Stimulated activated naive CD8-positive, alpha-beta T cell treated with anti-CD3 and anti-CD28 coated beads, Interleukin-15, Interleukin-2, amounts not matched to agents 100 U/mL and 50 U/mL, for 24 hours (primary cell): Measurements from ENCODE around the gene PALM2AKAP2.

Experiments used
- ATAC-seq: fragments of 150-1000 bp; cut with Tn5 transposase; one replicate; pipeline ENCODE4 v1.10.0; 2021
- DNase-seq: peaks from one replicate; pipeline ENCODE4 v3.0.0; 2021

The PALM2AKAP2 gene

DNA sequence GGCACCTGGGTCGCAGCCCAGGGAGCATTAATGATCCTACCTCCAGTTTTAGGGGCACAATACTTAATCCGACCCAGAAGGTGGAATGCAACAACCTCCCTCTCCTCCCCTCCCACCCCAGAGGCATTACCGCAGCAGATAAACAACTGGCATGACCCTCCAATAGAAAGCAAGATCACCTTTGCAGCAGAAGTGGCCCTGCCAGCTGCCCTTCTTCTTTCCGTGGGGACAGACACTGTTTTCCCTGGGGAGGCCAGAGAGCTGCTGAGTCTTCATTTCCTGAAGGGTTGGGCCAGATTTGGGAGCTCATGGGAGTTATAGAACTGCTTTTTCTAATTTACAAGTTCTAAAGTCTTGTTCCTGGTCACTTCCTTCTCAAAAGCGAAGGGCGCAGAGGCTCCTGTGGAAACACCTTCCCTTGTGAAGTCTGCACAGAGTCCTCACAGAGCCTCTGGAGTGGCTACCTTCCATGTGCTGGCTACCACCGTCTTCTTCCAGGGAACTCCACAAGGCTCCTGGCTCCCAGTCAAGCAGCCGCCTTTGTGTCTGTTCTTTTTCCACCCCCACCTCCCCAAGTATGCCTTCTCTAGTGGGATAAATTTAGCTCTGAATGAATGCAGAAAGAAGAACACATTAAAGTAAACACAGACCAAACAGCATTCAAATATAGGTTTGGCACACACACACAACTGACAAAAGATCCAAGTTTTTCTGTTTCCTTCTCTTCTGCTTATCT is 8.0 kb upstream of the PALM2AKAP2 start:
- DNase-seq (no peak), ATAC-seq (no peak)

DNA sequence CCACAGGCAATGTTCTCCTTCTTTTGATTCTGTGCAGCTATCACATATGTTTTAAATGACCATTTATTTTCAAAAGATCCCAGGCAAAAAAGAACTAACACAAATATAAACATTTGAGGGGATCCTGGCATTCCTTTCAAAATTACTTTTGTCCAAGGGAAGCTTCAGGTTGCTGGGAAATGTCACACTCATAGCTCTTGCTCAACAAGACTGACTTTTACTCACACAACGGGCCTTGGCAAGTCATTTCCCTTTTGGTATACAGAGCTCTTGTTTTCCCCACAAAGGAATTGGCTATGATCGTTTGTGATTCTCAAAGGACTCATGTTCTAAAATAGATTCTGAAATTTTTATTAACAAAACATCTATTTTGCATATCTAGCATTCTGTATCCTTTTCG is 4.5 kb upstream of the PALM2AKAP2 start:
- no peak for DNase-seq

DNA sequence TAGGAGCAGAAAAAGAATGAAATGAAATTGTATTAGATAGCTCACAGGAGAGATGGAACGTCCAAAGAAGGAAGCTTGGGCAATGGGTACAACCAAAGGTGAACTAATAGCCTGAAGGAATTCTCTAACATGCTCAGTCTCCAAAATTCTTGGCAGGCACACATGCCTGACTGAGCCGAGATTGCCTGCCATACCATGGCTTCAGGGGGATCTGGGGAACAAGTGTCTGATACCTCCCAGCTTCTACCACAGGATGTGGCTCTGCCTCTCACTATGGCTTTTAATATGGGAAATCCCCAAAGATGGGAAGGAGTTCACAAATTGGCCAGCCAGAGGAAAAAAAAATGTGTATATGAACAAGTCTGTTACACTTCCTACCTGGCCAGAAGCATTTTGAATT is 3.6 kb upstream of the PALM2AKAP2 start:
- ATAC-seq (no peak), DNase-seq (no peak)

More for the DNA sequence above, 4.5 kb upstream of the PALM2AKAP2 start:
- ATAC-seq = no peak

DNA sequence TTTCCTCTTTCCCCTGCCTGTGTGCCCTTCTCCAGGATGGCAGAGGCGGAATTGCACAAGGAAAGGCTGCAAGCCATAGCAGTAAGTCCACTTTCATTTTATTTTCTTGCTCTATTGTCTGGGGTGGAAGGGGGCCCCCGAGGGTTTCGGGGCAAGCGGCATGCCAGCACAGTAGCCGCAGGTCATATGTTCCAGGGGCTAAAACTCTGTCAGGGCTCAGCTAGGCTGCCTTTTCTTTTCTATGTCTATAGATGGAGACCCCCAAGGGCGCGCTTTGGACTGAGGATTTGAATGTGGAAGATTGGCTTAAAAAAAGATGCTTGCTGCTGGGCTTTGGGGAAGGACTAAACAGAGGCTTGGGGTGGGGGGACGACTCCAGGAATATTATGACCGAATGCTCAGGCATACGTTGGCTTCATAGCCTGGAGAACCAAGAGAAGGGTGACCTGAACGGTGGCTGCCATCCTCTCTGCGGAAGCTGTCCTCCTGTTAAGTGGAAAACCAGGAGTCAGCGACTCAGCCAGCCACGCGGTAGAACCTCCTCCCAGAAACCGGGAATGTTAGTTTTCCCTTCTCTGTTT is 545 bp downstream of the PALM2AKAP2 start:
- DNase-seq = no peak
- no peak for ATAC-seq

DNA sequence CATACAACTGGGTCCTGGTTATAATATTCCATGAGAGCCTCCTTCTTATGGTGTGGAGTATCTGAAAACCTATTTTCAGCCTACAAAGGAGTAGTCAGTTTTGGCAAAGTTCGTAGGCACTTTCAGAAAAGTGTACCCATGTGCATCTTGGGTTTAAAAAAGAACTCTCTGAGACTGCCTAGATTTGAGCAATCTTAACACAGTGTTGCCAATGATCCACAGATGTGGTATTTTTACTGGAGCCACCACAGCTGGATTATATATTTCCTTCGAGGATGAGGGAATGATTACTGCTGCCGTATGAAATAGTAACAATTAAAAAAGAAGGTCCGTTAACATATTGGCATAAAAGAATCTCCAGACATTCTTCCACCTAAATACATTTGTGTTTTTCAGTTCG is 1.1 kb downstream of the PALM2AKAP2 start:
- no peak for ATAC-seq
- DNase-seq = no peak

DNA sequence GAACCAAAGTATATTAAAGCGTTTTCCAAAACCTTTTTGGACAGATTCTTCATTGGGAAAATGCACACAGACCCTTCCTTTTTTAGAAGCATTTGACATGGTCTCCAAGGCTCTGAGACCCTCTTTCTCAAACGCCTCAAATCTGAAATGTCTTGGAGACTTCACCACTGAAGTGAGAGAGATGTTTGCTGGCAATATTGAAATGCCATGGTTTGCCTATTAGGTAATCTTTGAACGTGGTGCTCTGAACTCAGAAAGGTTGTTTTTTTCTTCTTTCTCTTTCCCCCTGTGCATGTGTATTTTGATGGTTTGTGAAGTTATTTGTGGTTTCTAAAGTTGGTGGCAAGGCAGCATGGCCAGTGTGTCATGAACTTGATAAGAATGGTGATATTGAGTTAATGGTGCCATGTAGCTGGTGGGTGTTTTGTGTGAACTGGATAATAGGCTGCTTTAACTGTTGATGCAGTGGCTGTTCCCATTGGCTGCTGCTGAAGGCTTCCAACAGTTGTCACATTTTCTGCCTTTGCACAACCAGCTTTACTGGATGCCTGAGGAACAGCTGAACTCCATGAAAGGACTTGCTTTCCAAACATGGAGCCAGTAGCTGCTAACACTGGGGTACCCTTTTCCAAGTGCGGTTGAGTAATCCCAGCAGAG is 1.7 kb downstream of the PALM2AKAP2 start:
- ATAC-seq = no peak
- DNase-seq = no peak

DNA sequence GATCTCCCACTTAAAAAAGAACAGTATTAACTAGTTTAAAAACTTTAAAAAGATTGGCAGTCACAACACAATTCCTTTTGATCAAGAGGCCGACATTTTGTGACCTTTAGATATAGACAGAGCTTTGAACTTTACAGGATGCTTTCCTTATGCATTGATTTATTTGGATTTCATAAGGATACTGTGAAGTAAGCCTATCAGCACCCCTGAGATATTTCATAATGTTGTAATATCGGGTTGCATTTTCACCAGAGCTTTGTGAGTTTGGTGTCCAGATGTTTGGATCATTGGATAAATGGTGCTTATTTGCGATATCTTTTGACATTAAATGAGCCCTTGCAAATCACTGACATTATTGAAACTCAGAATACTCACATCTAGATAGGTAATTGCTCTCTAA is 7.7 kb downstream of the PALM2AKAP2 start:
- DNase-seq (no peak), ATAC-seq (no peak)

DNA sequence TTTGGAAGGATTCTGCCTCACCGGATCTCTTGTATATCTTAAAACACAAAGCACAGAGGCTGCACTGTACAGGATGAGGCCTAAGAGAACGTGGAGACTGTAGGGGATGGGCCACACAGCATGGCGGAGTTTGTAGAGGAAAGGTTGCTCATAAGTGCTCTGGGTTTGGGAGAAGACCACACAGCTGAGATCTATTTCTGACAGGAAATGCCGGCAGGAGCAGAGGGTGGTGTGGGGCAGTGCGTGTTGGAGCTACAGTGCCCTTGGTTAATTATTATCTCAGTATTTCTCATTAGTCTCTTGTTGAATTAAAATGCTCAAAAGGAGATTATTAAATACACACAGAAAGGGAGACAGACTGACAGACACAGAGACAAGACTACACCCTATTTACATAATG is 9.6 kb downstream of the PALM2AKAP2 start:
- no peak for DNase-seq
- no peak for ATAC-seq

DNA sequence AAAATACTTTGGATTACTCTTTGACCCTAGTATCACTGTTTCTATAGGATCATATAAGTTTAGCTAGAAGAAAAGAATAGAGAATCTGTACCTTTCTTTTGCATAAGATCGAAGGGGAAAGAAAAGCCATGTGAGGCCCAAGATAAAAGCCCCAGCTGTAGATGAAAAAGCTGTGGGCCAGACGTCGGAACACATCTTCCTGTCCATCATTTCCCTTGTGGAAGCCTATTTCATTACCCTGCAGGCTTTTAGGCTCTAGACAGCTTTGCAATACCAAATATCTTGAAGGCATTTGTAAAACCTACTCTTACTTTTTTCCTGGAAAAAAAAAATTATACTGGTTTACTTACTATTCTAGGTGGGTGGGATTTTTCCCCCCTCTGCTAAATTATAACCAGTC is 10.0 kb downstream of the PALM2AKAP2 start:
- ATAC-seq (no peak), DNase-seq (no peak)

DNA sequence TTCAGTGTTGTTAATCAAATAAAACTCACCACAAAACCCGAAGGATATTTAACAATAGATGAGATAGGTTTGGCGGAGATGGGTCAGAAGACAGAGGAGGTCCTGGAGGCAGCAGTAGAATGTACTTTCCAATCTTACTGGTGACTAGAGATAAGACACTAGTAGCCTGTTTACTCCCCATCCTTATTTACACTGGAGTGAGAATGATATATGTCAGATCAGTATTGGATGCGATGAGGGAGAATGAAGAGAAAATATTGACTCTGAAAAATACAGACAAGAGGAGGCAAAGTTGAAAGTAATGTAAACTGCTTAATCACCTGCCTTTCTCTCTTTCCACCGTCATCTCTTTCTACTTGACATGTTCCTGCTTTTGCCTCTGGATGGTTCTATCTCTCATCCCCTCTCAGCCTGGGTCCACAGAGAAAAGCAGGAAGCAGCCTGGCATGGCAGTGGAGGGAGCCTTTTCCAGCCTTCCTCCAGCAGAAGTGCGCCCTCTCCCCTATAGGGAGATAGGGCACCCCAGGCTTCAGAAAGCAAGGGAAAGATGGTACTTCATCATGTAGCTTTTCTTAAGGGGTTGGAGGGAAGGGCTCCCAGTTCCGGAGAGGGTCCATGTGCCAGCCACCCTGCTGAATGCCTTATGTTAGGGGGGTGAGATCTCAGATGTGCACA is 11.1 kb downstream of the PALM2AKAP2 start:
- DNase-seq (no peak), ATAC-seq (no peak)

DNA sequence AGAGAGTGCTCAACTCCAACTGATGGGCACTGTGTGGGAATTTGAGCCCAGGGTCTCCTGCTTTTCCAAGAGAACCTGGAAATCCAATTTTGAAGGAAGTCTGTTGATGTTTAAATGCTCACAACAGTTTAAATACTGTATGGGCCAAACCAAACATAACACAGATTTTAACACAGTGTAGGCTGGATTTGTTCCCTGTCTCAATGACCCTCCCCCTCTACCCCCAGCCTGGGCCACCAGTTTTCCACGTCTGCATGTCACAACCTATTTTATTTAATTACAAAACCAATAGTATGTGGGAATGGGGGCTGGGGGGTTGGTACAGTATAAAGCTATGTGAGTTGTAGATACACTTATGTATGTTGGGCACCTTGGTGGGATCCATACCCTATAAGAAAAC is 11.7 kb downstream of the PALM2AKAP2 start:
- DNase-seq = no peak
- no peak for ATAC-seq

DNA sequence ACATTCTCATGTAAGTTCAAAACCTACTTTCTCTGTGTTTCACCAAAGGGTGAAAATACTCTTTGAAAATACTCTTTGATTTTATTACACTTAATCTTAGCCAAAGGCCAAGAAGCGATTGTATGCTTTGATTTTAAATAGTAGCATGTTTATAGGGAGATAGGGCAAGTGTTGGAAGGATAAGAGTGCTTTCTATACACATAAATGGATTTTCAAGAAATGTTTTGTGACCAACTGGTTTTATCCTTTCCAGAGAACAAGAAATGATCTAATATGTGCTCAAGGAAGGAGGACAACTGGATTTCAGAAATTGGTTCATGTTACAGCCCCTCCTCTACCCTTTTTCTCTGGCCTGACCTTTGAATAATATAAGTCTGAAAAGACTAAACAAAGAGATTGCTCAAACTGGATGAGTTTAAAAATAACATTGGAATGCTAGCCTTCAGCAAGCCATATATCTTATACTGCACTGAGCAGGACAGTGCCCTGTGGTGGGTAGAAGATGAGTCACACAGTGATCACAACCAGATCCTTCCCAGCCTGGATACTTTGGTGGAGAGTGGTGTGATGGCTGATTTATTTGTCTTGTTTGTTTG is 13.1 kb downstream of the PALM2AKAP2 start:
- ATAC-seq (no peak), DNase-seq (no peak)

DNA sequence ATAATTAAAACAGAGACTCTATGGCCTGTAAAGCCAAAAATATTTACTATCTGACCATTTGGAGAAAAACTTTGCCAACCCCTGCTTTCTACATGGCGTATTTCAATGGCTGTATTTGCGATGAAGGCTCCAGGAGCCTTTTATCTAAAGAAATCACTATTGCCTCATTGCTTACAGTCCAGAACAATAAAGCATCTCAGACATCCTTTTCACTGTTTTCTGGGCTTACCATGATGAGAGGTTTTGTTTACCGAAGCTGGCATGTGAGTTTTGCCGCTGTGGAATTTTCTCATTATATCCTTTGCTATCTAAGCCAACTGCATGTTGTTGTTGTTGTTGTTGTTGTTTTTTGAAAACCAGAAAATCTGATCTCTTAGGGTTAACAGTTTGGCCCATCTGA is 13.9 kb downstream of the PALM2AKAP2 start:
- no peak for DNase-seq
- no peak for ATAC-seq

DNA sequence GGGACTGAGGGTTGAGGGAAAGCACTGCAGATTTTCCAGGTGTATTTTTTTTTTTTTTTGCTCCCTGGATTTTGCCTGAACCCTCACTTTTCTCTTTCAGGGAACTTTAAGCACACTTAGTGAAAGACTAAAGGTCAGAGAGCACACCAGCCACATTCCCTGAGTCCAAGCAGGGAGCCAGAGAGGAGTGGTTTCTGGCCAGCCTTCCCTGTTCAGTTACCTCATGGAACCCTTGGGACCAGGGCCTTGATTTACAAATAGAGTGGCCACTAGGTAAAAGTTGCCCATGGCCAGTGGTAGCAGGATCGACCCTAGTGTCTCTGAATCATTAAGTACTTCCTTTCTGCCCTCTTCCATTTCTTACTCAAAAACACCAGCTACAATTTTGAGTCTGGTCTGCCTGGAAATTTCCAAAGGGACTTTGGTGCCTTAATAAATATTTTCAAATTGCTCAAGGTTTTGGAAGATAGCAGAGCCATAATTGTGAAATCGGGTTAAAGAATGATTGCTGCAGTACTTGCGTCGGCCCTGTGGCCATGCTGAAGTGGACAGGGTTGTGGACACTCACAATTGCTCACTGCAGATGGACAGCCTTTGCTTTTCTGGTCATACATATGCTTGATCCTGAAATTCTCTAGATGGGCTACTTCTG is 14.5 kb downstream of the PALM2AKAP2 start:
- DNase-seq (no peak), ATAC-seq (no peak)

DNA sequence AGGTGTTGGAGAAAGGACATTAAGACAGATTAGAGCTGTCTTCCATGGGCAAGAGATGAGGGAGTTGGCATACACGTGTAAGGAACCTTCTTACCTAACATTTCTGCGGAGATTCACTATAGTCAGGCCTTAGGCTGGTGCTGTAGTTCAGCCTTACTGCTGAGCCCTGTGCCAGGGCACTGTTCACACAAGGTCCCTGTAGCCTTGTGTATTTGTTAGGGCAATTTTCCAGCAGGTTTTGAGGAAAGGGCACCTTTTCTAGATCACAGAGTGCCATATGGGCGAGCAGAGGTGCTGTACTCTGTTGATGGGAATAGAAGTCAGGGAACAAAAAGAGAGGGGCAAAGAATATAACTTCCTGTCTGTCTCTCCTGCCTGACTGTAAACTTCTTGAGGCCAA is 15.6 kb downstream of the PALM2AKAP2 start:
- DNase-seq = no peak
- no peak for ATAC-seq

DNA sequence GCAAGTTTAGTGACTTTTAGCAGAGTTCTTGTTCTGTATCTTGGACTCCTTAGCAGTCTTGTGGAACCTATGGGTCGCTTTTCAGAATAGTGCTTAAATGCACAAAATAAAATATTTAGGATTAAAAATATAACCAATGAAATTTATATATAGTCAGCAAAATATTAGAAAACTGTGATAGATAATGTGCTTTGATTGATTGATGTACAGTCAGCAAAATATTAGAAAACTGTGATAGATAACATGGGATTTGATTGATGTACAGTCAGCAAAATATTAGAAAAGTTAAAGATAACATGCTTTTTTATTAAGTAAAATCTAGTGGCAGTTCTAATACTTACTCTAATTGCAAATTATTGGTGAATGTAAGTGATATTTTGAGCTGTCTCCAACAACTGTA is 16.1 kb downstream of the PALM2AKAP2 start:
- no peak for ATAC-seq
- no peak for DNase-seq

DNA sequence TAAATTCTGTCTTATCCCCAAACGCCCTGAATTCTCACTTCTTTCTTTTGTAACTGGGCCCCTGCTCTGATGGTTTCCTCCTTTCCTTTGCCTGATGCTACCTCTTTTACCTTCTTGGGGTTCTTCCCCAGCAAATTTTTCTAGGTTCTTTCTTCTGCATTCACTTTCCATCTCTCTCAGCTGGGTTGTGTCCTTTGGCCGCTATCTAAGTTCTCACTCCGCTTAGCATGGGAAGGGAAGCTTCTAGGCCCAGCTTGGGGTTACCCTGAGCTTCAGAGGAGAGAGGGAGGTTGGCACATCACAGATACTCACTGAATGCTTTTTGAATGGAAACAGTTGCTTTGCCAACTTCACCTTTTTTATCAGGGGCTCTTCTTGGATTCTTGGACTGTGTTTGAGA is 17.0 kb downstream of the PALM2AKAP2 start:
- ATAC-seq (no peak), DNase-seq (no peak)

DNA sequence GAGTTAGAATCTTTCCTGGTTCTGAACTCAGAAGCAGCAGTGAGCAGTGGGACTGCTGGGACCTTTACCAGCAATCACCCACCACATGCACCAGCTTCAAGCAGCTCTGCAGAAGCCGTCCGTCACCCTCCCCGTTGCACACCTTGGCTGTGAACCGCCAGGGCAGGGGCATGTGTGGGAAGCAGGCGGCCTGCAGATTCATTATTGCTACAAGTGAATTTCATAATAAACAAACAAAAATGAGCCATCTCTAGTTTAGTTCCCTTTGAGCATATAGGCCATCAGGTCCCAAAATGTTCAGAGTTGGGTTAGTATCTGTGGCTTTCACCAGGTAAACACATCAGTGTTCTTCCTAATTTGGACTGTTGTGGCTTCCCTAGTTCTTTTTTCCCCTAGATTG is 17.5 kb downstream of the PALM2AKAP2 start:
- no peak for ATAC-seq
- no peak for DNase-seq

DNA sequence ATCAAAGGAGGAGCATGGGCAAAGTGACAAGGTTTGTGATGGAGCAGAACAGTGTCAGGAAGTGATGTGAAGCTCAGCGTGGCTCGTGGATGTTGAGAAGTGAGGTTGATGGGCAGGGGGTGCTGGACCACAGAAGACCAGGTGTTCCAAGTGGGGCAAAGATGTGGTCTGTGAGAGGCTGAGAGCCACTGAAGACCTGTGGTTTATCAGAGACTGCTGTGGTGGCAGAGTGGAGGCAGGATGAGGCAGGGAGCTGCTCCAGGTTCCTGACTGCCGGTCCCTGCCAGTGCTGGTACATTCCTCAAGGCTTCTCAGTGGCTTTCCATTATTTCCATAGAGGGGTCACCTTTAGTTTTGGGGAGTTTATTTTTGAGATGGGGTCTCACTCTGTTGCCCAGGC is 19.1 kb downstream of the PALM2AKAP2 start:
- ATAC-seq = no peak
- DNase-seq = no peak

DNA sequence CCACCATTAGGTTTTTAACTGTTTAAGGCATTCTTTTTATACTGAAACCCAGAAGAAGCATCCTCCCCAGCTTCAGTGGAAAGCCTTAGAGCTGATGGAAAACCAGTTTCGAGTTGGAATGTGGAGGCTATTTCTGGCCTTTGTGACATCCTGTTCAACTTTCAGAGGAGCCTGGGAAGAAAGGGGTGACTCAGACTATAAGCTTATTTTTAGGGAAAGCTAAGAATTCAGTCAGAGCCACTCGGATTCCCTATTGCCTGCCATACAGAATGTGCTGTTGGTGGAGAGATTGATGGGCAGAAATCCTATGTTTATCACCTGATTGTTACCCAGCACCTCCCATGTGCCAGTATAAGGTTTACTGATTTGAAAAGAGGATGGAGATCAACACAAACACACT is 19.8 kb downstream of the PALM2AKAP2 start:
- no peak for DNase-seq
- no peak for ATAC-seq

DNA sequence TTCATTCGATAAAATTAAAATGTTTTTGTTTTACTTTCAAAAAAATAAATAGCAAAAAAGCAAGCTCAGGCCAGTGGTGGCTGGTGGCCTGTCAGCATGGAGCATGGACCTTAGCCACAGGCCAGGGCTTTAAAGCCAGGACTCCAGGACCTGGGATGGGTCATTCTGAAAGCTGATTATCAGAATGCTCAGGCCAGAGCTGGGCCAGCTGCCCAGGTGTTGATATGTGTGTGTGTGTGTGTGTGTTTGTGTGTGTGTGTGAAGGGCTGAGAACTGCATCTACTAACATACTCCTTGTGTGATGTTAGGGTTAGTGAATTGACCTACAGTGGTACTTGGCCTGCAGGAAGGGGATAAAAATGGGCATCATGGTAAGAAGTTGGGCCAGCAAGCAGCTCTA is 21.5 kb downstream of the PALM2AKAP2 start:
- ATAC-seq = no peak
- no peak for DNase-seq

DNA sequence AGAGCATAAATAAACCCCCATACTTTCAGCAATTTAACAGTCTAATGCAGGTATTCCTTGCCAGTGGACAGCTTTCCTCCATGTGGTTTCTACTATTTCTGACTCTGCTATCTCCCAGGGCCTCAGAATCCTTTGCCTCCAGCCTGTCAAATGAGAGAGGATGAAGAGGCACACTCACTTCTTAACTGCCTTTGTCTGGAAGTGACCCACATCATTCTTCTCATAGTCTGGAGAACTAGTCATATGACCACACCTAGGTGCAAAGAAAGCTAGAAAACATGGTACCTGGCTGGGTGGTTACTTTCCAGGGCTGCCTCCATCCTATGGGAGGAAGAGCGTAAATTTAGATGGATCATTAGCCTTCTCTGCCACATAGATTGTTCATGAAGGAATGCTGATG is 22.5 kb downstream of the PALM2AKAP2 start:
- no peak for DNase-seq
- ATAC-seq = no peak
